H1 (cell line): ENCODE measurements around the gene RING1. TPM values are rescaled to one million over a fixed set of nuclear protein-coding genes. Genes with fewer than 3 reads are reported as not detected.

ENCODE experiments used
- CTCF ChIA-PET: fragments of 300-600 bp; sonication (Branson Sonifier 250); formaldehyde crosslinking; loops from one replicate; lab custom pipeline; 2021; ENCODE audit not compliant: partially characterized antibody; lab: Charles Lee
- POLR2A ChIA-PET: fragments of 300-600 bp; sonication (Branson Sonifier 250); formaldehyde crosslinking; loops from one replicate; lab custom pipeline; 2021; ENCODE audit warnings: inconsistent platforms; ENCODE audit not compliant: partially characterized antibody; lab: Charles Lee
- DNase-seq, 2 experiments: peaks; one replicate each; pipeline versions ENCODE4 v3.0.0 to v3.0.0-alpha.2; 2010 to 2022; ENCODE audit warnings: low spot score in 2 of 2, low read depth in 1 of 2, mixed read lengths in 1 of 2
- FAIRE-seq: peaks from 2 replicates; lab custom pipeline; 2011; peaks lifted over from hg19 to GRCh38; lab: Jason Lieb, UNC
- H2AFZ ChIP-seq: 2 replicates; pipeline ENCODE4 v1.8.1; 2012; ENCODE audit warnings: low read length, inconsistent platforms
- H2AK5ac ChIP-seq: 2 replicates; pipeline ENCODE4 v1.6.1; 2013; ENCODE audit warnings: low read depth, low read length
- H2BK120ac ChIP-seq: replicated peaks from 2 replicates; pipeline ENCODE3; 2013; ENCODE audit warnings: low read depth, low read length, inconsistent platforms
- H2BK12ac ChIP-seq: 2 replicates; pipeline ENCODE4 v1.6.1; 2013; ENCODE audit warnings: low read depth, low read length
- H2BK15ac ChIP-seq: 2 replicates; pipeline ENCODE4 v1.6.1; 2013; ENCODE audit warnings: low read length
- H2BK20ac ChIP-seq: 2 replicates; pipeline ENCODE4 v1.6.1; 2013; ENCODE audit warnings: low read length
- H2BK5ac ChIP-seq: 2 replicates; pipeline ENCODE4 v1.6.1; 2013; ENCODE audit warnings: low read depth, low read length
- H3K14ac ChIP-seq: 2 replicates; pipeline ENCODE4 v1.6.1; 2013; ENCODE audit warnings: inconsistent platforms; ENCODE audit not compliant: insufficient read length
- H3K18ac ChIP-seq: 2 replicates; pipeline ENCODE4 v1.6.1; 2013; ENCODE audit warnings: low read length; ENCODE audit errors: extremely low read depth
- H3K23ac ChIP-seq: 2 replicates; pipeline ENCODE4 v1.6.1; 2013; ENCODE audit warnings: inconsistent platforms; ENCODE audit not compliant: insufficient read length
- H3K23me2 ChIP-seq: 2 replicates; pipeline ENCODE4 v1.6.1; 2013; ENCODE audit warnings: low read depth, low read length
- H3K27ac ChIP-seq: 2 replicates; pipeline ENCODE4 v1.6.1; 2011; ENCODE audit warnings: low read depth, low read length, inconsistent platforms
- H3K27me3 ChIP-seq, 4 experiments: replicated peaks in 1 of 4; 1 replicate in 1 of 4; 2 replicates in 3 of 4; pipeline versions ENCODE4 v1.6.1 to v1.8.1; 2011 to 2013; ENCODE audit warnings: low read length in 3 of 4, mild to moderate bottlenecking in 3 of 4, inconsistent platforms in 2 of 4, mixed read lengths in 2 of 4, moderate library complexity in 1 of 4; ENCODE audit not compliant: control insufficient read depth in 3 of 4, insufficient read depth in 3 of 4; ENCODE audit errors: extremely low read depth in 1 of 4
- H3K36me3 ChIP-seq, 4 experiments: 2 replicates each; pipeline versions ENCODE4 v1.6.1 to v1.8.1; 2011 to 2013; ENCODE audit warnings: mild to moderate bottlenecking in 4 of 4, low read length in 3 of 4, moderate library complexity in 2 of 4, control low read depth in 1 of 4, inconsistent platforms in 1 of 4; ENCODE audit not compliant: insufficient read depth in 4 of 4, control insufficient read depth in 2 of 4
- H3K4ac ChIP-seq: replicated peaks from 2 replicates; pipeline ENCODE3; 2013; ENCODE audit warnings: low read length, low read depth, mixed read lengths, inconsistent platforms; ENCODE audit not compliant: insufficient read length
- H3K4me1 ChIP-seq, 4 experiments: replicated peaks in 1 of 4; 1 replicate in 1 of 4; 2 replicates in 3 of 4; pipeline versions ENCODE4 v1.6.1 to v1.8.1; 2011 to 2013; ENCODE audit warnings: low read length in 3 of 4, inconsistent platforms in 2 of 4, mixed read lengths in 1 of 4; ENCODE audit not compliant: insufficient read depth in 4 of 4, control insufficient read depth in 3 of 4
- H3K4me2 ChIP-seq, 2 experiments: 2 replicates each; pipeline versions ENCODE4 v1.6.1 to v1.8.1; 2011 to 2013; ENCODE audit warnings: low read depth in 2 of 2, low read length in 2 of 2, control low read depth in 1 of 2, inconsistent platforms in 1 of 2, mild to moderate bottlenecking in 1 of 2; ENCODE audit not compliant: insufficient read depth in 1 of 2
- H3K4me3 ChIP-seq, 4 experiments: fragments of 200-600, 300-600 bp in 1 of 4; sonication (generic), shearing (Covaris generic), sonication (Bioruptor Twin) in 1 of 4; 2 replicates each; pipeline versions ENCODE4 v1.5.1 to v1.8.1; 2011 to 2016; ENCODE audit warnings: low read length in 4 of 4, low read depth in 3 of 4, control low read depth in 2 of 4, inconsistent platforms in 2 of 4, mild to moderate bottlenecking in 2 of 4, mixed read lengths in 1 of 4, moderate library complexity in 1 of 4; ENCODE audit not compliant: insufficient read depth in 2 of 4; ENCODE audit errors: extremely low read depth in 1 of 4
- H3K56ac ChIP-seq: replicated peaks from 2 replicates; pipeline ENCODE3; 2013; ENCODE audit warnings: low read depth, mild to moderate bottlenecking, mixed read lengths, low read length, inconsistent platforms; ENCODE audit not compliant: insufficient read length
- H3K79me1 ChIP-seq: 2 replicates; pipeline ENCODE4 v1.6.1; 2013; ENCODE audit warnings: low read depth, low read length, control low read depth
- H3K79me2 ChIP-seq, 2 experiments: 2 replicates each; pipeline versions ENCODE4 v1.6.1 to v1.8.1; 2012 to 2013; ENCODE audit warnings: low read length in 2 of 2, mild to moderate bottlenecking in 2 of 2, inconsistent platforms in 1 of 2; ENCODE audit not compliant: insufficient read depth in 2 of 2, control insufficient read depth in 1 of 2
- H3K9ac ChIP-seq, 4 experiments: replicated peaks in 1 of 4; 1 replicate in 1 of 4; 2 replicates in 3 of 4; pipeline versions ENCODE4 v1.6.1 to v1.8.1; 2011 to 2013; ENCODE audit warnings: low read depth in 3 of 4, low read length in 3 of 4, control low read depth in 2 of 4, mild to moderate bottlenecking in 2 of 4, moderate library complexity in 2 of 4, inconsistent platforms in 1 of 4; ENCODE audit errors: extremely low read depth in 1 of 4
- H3K9me3 ChIP-seq, 2 experiments: 2 replicates each; pipeline versions ENCODE4 v1.6.1 to v1.8.1; 2012 to 2013; ENCODE audit warnings: mild to moderate bottlenecking in 2 of 2, moderate library complexity in 2 of 2, control low read depth in 1 of 2, inconsistent platforms in 1 of 2, low read depth in 1 of 2, low read length in 1 of 2, mixed read lengths in 1 of 2; ENCODE audit not compliant: insufficient read depth in 2 of 2
- H4K20me1 ChIP-seq, 2 experiments: replicated peaks in 1 of 2; 2 replicates each; pipeline versions ENCODE3 to v1.8.1; 2011 to 2013; ENCODE audit warnings: inconsistent platforms in 2 of 2, low read length in 2 of 2, mild to moderate bottlenecking in 1 of 2; ENCODE audit not compliant: insufficient read depth in 2 of 2, control insufficient read depth in 1 of 2
- H4K5ac ChIP-seq: 2 replicates; pipeline ENCODE4 v1.6.1; 2013; ENCODE audit warnings: low read length, low read depth, mixed read lengths, inconsistent platforms; ENCODE audit not compliant: insufficient read length
- H4K8ac ChIP-seq: 2 replicates; pipeline ENCODE4 v1.8.0; 2013; ENCODE audit warnings: mild to moderate bottlenecking, moderate library complexity, low read length, inconsistent platforms; ENCODE audit not compliant: insufficient read depth; ENCODE audit errors: extremely low read depth
- H4K91ac ChIP-seq: replicated peaks from 2 replicates; pipeline ENCODE3; 2013; ENCODE audit warnings: low read length, mixed read lengths, inconsistent platforms; ENCODE audit not compliant: insufficient read length
- ATF2 ChIP-seq: IDR thresholded peaks from 2 replicates; pipeline ENCODE4 v1.6.1; 2012; ENCODE audit warnings: low read length, inconsistent platforms
- CBX5 ChIP-seq: fragments of 300-800, 300-1000 bp; sonication (generic); IDR thresholded peaks from 2 replicates; pipeline ENCODE4 v1.7.1; 2016; ENCODE audit warnings: antibody characterized with exemption, low read length, low read depth
- CREB1 ChIP-seq: IDR thresholded peaks from 2 replicates; pipeline ENCODE4 v1.6.1; 2012; ENCODE audit warnings: inconsistent platforms
- CTBP2 ChIP-seq: IDR thresholded peaks from 2 replicates; pipeline ENCODE4 v1.7.0; 2011; ENCODE audit warnings: borderline replicate concordance, mild to moderate bottlenecking, moderate library complexity, mixed read lengths, low read length; ENCODE audit not compliant: insufficient read depth, insufficient read length
- FOSL1 ChIP-seq: IDR thresholded peaks from 2 replicates; pipeline ENCODE4 v1.6.1; 2011; ENCODE audit warnings: mild to moderate bottlenecking, low read depth, low read length, moderate library complexity; ENCODE audit not compliant: insufficient read depth
- JUN ChIP-seq: IDR thresholded peaks from 2 replicates; pipeline ENCODE4 v1.6.1; 2011; ENCODE audit warnings: low read depth, mild to moderate bottlenecking, improper control_type of control experiment, low read length
- TCF12 ChIP-seq: IDR thresholded peaks from 2 replicates; pipeline ENCODE4 v1.6.1; 2011; ENCODE audit warnings: low read depth, mild to moderate bottlenecking, low read length
- ZNF274 ChIP-seq: IDR thresholded peaks from 2 replicates; pipeline ENCODE4 v1.7.0; 2012; ENCODE audit warnings: low read length, borderline replicate concordance; ENCODE audit errors: extremely low read depth
- WGBS, 2 experiments: shearing (Covaris generic) in 1 of 2; methylation state at CpG; one replicate each; pipeline versions ENCODE4 v1.1.6 to v1.1.7; 2013 to 2015; ENCODE audit warnings: low lambda C conversion rate in 2 of 2, mixed read lengths in 2 of 2, inconsistent platforms in 1 of 2, low coverage in 1 of 2, missing lambda C conversion rate in 1 of 2; ENCODE audit not compliant: insufficient replicate concordance in 2 of 2, insufficient coverage in 1 of 2, insufficient read length in 1 of 2; ENCODE audit errors: extremely low coverage in 1 of 2, missing lambda C conversion rate in 1 of 2; 5-methylcytosine and 5-hydroxymethylcytosine counted together
- polyA plus RNA-seq, 7 experiments: library from polyadenylated mRNA; depleted of rRNA in 3 of 7; stranded (reverse) in 5 of 7; unstranded in 2 of 7; fragments of >200 nt in 5 of 7; fragments of 200-250 nt in 2 of 7; gene quantifications; 1 replicate in 5 of 7; 2 replicates in 1 of 7; 4 replicates in 1 of 7; pipeline versions ENCODE4 v1.2.1 to v1.2.3, GENCODE V29; 2011 to 2013; ENCODE audit warnings: missing spikeins in 2 of 7, mixed read lengths in 2 of 7
- total RNA-seq: library from RNA; stranded (reverse); fragmentation: NEBNext Ultra II Directional; extraction: Animal tissue kit (Norgen Biotek cat#: 25700); gene quantifications from 2 replicates; pipeline ENCODE4 v1.2.1, GENCODE V29; 2021

RING1 gene
- total and polyA plus RNA-seq, 2 of the 8 experiments (the other 6 are each of a cell fraction or from before 2014, with no cell fraction given) = 16.4 to 26.0 TPM

DNA sequence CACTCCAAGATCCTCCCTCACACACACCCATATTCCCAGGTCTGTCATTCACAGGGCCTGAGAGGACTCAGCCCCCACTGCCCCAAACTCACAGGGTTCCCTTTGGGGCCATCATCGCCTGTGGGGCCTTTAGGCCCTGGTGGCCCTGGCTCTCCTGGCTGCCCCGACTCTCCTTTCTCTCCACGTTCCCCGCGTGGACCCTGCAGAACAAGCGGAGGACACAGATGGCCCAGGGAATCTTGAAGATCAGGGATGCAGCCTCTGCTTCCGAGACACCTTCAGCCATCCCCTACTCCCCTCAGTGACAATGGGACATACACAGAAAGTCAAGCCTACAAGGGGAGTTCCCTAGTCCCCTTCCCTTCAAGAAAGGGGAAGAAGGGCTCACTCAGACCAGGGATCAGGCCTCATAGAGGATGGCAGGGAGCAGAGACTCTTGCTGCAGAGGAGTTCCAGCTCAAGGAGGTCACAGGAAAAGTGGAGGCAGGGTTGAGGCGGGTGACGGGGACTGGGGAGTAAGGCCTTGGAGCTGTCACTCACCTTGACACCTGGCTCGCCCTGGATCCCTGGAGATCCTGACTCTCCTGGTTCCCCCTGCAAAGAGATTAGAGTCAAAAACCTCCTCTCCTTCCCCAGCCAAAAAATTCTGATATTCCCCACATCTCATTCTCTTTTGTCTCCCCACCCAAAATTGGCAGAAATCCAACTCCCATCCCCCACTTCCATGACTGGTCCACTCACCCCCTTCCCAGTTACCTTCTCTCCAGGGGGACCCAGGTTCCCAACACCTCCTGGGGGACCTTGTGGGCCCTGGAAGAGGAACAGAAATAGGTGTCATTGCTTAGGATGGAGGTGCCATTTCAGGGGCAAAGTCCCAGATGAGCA is 38.8 kb upstream of the RING1 start:
- H2BK20ac ChIP-seq = no peak overlapping the region
- no peak overlapping the region for H4K91ac ChIP-seq
- no peaks in the 10 kb centered on the region for H3K79me1 ChIP-seq
- ChIA-PET POLR2A (interaction anchor here (0.6 to 1.7 kb wide), 3 partner anchors 53 to 195 kb away, joined by 3 to 4 read pairs (median 3); no protein-coding TSS in a partner anchor), CTCF (interaction anchor here (1.1 kb wide), 1 partner anchor 20 kb away, joined by 3 read pairs; no protein-coding TSS in a partner anchor)
- H3K9me3 ChIP-seq = no peaks in the 10 kb centered on the region
- no peak overlapping the region for H3K56ac ChIP-seq
- H3K4ac ChIP-seq = no peak overlapping the region
- H4K5ac ChIP-seq = no peak overlapping the region
- no peak overlapping the region for H3K9ac ChIP-seq
- H3K27me3 ChIP-seq = no peaks in the 10 kb centered on the region
- H2BK12ac ChIP-seq = no peak overlapping the region
- no peaks in the 10 kb centered on the region for H4K20me1 ChIP-seq
- no peak overlapping the region for H2AK5ac ChIP-seq
- no peaks in the 10 kb centered on the region for H3K79me2 ChIP-seq
- H3K4me3 ChIP-seq = no peak overlapping the region
- 87% methylated on average over 10 of the region's 10 CpGs; no CpG with 5 or more reads in 1 of the 2 experiments for WGBS, 2 experiments
- no peak overlapping the region for H3K18ac ChIP-seq
- H3K27ac ChIP-seq = no peak overlapping the region
- H2BK15ac ChIP-seq = no peak overlapping the region
- no peaks in the 10 kb centered on the region for H3K23me2 ChIP-seq
- no peak for FAIRE-seq
- no peaks in the 10 kb centered on the region; a peak in 2 of 7 replicates for H3K4me1 ChIP-seq
- H3K4me2 ChIP-seq = no peak overlapping the region
- no peaks in the 10 kb centered on the region for H3K36me3 ChIP-seq
- no peak overlapping the region for H2AFZ ChIP-seq
- H2BK5ac ChIP-seq = no peak overlapping the region
- TF ChIP-seq TCF12 = no peak
- TF ChIP-seq ZNF274 = no peak
- no peak for TF ChIP-seq CREB1
- TF ChIP-seq ATF2 = no peak
- no peak for TF ChIP-seq CBX5
- no peak for TF ChIP-seq JUN
- no peak for TF ChIP-seq CTBP2
- TF ChIP-seq FOSL1 = no peak
- DNase-seq = no peak
- no peak overlapping the region for H3K14ac ChIP-seq
- no peak overlapping the region for H3K23ac ChIP-seq
- H4K8ac ChIP-seq = peak overlapping the region; percentile 21; the same call in 1 of the 2 replicates
- H2BK120ac ChIP-seq = no peak overlapping the region
